Central memory CD4-positive, alpha-beta T cell (primary cell): Measurements from ENCODE around the gene CETN2.
"Not testable (repeated sequence)": the region's sequence is repeated elsewhere in the genome, so short reads cannot be mapped to it uniquely, and the experiment has no call there.

Experiments
- DNase-seq: peaks from one replicate; pipeline ENCODE4 v3.0.0; 2022

Gene CETN2

GRCh38 chrX:152831391-152831790, 834 bp upstream of the CETN2 start:
- no peak for DNase-seq

DNA sequence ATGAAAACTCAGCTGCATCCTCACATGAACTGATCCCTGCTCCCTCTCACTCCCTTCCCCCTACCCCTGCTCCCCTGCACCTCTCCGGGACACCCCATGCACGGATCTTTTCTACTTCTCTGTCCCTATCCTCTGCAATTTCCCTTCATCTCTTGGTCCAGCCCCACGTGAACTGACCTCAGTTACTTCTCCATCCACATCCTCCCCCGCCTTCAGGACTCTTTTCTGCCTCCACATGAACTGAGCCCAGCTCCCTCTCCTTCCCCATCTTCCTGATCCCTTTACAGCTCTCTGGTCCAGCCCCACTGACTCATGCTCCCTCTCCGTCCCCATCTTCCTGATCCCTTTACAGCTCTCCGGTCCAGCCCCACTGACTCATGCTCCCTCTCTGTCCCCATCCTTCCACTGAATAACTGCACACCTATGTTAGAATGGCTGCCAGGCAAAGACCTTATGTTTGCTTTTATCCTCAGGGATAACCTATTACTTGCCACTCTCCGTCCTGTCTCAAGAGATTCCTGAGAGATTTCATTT, 5.6 kb downstream of the CETN2 start:
- DNase-seq, result no peak

GRCh38 chrX:152823657-152824056, 6.9 kb downstream of the CETN2 start:
- no peak for DNase-seq

DNA sequence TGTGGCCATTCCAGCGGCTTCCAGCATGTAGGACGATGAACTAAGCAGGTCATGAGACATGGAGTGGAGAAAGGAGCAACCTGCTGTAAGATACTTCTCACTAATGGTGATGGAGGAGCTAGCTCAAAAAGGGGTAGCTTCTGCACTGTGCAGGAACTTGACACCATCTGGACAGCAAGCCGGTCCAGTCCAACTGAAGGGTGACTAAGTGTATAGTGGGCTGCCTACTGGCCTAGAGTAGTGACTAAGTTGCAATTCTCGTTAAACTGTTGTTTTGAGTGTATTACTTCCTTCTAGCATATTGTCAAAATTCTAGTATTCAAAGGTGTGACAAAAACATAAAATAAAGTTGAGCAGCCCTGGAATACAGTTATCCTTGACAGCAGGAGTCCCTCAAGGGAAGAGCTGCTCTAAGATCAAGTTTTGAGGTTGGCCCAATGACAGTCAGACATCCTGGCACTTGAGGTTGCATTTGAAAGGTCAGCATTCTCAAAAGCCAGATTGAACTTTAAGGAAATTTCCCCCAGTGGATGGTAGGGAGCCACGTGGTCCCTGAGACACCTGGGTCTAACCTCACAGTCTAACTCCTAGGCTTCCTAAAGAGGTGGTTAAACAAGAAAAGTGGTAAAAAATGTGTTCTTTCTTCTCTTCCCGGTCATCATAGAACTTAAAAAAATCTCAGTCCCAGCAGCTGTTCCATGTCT, 8.0 kb downstream of the CETN2 start:
- no peak for DNase-seq

DNA sequence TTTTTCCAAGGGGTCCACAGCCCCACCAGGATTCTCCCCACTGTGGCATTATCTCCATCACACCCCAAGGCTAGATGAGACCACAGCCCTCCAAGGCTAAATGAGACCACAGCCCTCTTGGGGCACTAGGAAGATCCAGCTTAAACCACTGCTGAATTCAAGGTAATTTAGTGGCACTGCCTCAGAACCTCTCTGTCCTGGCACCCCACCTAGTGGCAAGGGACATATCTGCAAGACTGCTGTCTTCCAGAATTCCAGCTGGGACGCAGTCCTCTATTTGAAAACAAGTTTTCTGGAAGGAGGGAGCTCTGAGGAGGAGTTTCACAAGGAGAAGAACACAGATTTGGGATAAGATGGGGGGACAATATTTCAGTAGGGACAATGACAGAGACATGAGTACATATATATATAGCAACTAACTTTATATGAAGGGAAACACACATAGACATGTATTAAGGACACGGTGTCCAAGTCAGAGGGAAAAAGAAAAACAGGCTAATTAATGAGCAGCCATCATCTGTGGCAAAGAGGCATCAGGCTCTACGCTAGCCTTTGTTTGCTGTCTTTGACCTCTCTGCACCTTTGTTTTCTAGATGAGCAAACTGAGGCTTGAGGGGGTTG, 9.3 kb downstream of the CETN2 start:
- no peak for DNase-seq

- DNase-seq, result no peak
Measured at GRCh38 chrX:152819732-152820131, 10.8 kb downstream of the CETN2 start.

DNA sequence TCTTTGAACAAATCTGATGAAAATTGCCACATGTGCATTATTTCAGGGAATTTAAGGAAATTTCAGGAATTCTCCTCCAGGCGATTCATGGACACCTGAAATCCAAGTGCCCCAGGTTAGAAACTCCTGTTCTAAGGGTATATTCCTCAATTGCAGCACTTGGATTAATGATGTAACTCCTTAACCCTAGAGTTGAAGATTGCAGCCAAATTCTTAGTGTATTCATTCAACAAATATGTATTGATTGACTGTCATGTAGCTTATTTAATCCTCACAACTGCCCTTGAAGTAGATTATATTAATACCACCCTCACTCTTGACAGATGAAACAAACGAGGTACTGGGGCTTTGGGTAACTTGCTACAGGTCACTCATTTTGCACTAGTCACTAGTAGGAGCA, 11.3 kb downstream of the CETN2 start:
- no peak for DNase-seq

- DNase-seq, result no peak
Measured at GRCh38 chrX:152818356-152818755, 12.2 kb downstream of the CETN2 start.

DNA sequence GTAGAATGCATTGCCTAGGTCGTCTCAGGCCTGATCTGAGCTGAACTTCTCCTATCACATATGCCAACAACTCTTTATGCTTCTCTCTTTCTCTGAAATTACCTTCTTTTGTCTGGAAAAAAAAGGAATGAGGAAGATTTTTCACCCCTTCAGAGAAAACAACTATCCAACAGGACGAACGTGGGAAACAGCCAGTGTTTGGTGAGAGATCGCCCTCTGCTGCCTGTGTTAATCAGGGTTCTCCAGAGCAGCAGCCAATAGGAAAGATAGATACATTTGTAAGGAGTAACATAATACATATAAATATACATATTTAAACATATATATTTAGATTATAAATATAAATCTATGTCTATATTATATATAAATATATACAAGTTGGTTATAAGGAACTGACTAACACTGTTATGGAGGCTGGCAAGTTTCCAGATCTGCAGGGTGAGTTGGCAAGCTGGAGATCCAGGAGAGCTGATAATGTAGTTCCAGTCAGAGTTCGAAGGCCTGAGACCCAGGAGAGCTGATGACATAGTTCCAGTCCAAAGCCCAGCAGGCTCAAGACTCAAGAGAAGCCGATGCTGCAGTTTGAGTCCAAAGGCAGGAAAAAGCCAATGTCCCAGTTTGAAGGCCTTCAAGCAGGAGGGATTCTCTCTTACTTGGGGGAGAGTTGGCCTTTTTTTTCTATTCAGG, 13.3 kb downstream of the CETN2 start:
- DNase-seq, result no peak

- DNase-seq, result no peak
Measured at GRCh38 chrX:152814048-152814447, 16.5 kb downstream of the CETN2 start.

- no peak for DNase-seq
Measured at GRCh38 chrX:152813206-152813605, 17.4 kb downstream of the CETN2 start.

DNA sequence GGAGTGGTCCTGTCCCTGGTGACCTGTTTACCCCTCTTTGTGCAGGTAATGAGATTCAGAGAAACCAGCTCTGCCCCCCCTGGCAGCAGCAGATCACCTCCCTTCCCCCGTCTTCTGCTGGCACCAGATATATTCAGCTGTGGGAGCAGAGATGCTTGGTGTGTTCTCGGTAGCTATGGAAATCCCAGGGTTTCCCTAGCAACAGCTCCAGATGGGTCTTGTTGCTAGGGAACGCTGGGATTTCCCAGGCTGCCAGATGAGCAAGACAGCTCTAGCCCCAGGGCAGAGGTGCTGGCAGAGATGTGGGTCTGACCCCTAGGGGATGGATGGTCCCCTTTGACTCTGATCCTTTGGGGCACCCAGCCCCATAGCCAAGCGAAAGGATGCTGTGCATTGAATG, 20.2 kb downstream of the CETN2 start:
- no peak for DNase-seq

GRCh38 chrX:152806035-152806434, 24.5 kb downstream of the CETN2 start:
- no peak for DNase-seq

- no peak for DNase-seq
Measured at GRCh38 chrX:152798945-152799344, 31.6 kb downstream of the CETN2 start.

DNA sequence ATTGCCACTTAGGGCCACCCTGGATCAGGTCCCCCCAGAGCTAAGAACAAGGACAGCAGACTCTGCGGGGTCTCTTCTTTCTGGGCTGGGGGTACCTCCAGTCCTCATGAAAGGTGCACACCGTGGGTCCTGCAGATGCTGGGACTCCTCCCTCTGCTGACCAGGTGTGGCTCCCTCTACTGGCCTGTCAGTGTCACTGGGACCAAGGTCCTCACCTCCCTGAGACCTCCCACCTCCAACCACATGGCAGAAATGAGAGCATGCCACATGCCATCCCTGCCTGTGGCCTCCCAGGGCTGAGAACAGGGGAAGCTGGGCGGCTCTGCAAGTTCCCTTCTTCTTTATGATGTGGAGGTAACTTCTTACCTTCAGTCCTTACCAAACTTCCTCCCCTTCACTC, 43.5 kb downstream of the CETN2 start:
- DNase-seq, result not testable (repeated sequence)
